CD4-positive, alpha-beta T cell treated with Interleukin-17A for 4 hours (primary cell): Measurements from ENCODE around the gene NLRP4.

Source experiments
- DNase-seq: peaks from one replicate; pipeline ENCODE4 v3.0.0-alpha.2; 2020; ENCODE audit warnings: mixed read lengths

Gene NLRP4, protein sequence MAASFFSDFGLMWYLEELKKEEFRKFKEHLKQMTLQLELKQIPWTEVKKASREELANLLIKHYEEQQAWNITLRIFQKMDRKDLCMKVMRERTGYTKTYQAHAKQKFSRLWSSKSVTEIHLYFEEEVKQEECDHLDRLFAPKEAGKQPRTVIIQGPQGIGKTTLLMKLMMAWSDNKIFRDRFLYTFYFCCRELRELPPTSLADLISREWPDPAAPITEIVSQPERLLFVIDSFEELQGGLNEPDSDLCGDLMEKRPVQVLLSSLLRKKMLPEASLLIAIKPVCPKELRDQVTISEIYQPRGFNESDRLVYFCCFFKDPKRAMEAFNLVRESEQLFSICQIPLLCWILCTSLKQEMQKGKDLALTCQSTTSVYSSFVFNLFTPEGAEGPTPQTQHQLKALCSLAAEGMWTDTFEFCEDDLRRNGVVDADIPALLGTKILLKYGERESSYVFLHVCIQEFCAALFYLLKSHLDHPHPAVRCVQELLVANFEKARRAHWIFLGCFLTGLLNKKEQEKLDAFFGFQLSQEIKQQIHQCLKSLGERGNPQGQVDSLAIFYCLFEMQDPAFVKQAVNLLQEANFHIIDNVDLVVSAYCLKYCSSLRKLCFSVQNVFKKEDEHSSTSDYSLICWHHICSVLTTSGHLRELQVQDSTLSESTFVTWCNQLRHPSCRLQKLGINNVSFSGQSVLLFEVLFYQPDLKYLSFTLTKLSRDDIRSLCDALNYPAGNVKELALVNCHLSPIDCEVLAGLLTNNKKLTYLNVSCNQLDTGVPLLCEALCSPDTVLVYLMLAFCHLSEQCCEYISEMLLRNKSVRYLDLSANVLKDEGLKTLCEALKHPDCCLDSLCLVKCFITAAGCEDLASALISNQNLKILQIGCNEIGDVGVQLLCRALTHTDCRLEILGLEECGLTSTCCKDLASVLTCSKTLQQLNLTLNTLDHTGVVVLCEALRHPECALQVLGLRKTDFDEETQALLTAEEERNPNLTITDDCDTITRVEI

DNA sequence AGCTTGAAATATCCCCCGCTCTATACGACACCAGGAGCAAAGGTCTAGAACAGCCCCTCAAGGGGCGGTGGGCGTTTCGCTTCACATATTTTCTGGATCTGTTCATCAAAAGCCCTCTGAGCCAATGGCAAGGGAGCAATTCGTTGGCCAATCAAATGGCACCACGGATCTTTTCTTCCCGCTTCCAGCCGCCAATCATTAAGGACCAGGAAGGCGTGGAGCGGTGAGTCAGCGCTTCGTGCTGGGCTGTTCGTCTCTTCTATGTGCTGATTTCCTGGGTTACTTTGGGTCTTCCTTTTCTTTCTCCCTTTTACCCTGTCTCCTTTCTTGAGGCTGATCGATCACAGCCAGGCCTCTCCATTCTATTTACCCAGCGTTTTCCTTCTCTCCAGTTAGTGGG lies at the start of gene NLRP4:
TSS of gene NLRP4 (plus strand) at position 201 of the 400 bp plus-strand sequence. CDS start 15,541 bp downstream, outside the sequence.
- DNase-seq = no peak

DNA sequence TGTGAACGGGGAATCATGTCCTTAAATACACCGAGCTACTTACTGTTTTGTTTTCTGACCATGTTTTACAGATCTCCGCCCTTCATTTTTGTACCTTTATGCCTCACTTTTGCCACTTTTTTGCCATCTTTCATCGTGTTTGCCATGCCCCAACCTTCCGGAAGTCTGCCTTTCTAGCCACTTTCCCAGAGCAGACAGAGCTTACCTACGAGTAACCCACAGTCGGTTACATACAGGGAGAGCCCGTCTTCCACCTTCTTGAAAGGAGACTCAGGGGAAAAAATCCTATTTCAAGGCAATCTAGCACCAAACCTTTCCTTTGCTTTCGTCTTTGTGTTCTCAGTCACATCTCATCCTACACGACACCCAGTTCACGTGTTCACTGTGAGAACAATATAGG lies 41.3 kb upstream of the NLRP4 start:
- no peak for DNase-seq

DNA sequence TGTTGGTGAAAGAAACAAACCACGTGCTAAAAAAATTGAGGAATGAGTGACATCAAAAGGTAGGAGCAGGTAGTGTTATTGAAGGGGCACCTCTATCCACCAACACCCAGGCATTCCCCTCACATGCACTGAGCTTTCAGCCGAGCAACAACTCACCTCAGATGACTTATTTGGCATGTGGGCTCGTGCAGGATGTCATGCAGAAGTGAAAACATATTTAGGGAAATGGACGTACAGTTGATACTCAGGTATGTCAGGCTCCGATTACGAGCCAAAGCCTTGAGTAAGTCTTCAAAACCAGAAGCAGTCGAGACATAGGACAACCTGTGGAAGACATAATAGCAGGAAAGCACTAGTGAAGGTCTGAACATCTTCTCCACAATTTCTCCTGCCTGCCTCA lies 34.9 kb upstream of the NLRP4 start:
- DNase-seq = no peak

DNA sequence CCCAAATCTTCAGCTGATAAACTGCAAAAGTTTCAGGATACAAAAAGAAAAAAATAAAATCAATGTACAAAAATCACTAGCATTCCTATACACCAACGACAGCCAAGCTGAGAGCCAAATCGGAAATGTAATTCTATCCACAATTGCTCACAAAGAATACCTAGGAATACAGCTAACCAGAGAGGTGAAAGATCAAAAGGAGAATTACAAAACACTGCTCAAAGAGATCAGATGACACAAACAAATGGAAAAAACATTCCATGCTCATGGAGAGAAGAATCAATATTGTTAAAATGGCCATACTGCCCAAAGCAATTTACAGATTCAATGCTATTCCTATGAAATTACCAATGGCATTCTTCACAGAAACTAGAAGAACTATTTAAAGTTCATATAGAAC lies 34.1 kb upstream of the NLRP4 start:
- DNase-seq = no peak

DNA sequence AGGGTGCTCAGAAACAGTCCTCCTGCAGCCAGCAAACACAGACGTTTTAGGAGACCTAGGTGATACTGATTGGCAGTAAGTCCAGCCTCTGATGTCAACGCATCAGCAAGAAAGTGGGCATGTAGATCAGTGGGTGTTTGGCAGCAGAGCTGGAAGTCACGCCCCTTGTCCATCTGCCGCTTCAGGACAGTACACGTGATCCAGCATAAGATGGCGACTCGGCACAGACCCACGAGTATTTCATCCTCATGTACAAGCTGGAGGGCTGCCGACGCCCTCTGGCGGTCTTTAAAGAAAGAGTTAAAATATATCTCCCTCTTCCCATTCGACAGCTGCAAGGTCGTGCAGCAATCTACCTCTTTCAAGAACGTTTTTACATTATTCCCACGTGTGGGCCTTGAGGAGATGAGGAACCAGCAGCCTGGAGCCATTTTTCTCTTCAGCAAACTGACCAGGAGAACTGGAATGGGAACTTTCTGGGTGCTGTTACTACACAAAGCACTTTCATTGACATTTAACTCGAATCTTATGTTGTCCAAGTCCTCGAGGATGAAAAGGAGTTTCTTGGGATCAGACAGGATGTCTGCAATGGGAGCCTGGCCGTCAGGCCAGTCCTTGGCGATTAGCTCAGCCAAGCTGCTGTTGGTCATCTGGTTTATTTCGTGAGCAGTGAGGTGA lies 26.8 kb upstream of the NLRP4 start:
- peak; percentile 3 for DNase-seq

DNA sequence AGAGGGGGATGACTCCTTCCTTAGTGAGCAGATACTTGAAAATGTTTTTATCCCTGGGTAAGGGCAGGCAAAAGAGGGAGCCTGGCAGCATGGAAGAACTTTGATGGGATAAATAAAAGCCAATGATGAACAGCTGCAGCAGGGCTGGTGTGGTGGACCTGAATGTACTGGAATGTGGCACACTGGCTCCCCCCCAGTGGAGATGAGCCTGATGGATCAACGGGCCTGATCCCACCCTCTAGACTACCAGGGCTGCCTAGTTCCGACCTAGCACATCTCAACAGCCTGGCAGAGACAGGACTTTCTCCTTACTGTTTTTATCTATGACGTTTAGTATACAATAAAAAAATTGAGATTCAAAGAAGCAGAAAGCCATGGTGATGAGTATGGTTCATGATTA lies 25.0 kb upstream of the NLRP4 start:
- DNase-seq = no peak

DNA sequence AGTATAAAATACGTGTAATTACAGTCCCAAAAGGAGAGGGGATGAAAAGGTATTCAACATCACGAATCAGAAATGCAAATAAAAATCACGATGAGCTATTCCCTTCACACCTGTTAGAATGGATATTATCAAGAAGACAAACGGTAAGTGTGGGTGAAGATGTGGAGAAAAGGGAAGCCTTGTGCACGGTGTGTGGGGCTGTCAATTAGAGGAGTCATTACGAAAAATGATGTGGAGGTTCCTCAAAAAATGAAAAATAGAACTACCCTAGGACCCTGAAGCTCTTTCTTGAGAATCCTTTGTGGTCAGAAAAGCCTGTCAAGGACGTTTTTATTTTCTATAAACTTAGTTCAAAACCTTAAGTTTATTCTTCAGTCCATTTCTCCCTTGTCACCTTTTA lies 23.9 kb upstream of the NLRP4 start:
- DNase-seq = no peak

DNA sequence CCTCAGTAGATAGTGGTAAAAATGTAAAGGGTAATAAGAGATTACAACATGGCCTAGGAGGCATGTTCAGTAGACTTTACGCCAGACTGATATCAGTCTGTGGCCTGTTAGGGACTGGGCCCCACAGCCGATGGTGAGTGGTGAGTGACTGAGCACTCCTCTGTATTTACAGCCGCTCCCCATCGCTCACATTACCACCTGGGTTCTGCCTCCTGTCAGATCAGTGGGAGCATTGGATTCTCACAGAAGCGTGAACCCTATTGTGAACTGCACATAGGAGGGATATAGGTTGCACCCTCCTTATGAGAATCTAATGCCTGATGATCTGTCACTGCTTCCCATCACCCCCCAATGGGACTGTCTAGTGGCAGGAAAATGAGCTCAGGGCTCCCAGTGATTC lies 22.4 kb upstream of the NLRP4 start:
- no peak for DNase-seq

DNA sequence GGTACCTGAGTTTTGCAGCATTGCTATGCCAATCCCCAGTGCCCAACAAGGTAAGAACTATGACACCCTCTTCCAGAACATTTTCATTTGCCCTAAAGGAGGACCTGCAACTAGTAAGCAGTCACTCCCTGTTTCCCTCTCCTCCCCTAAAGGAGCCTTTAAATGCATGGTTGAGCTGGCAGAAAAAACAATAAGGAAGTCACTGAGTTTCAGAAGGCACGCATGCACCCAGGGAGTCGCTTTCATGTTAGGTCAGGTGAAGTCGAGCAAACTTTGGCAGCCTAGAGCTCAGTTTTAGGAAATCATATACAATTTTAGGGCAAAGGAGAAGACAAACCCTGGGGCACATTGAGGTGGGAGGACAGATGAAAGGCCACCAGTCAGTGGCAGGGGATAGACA lies 16.3 kb upstream of the NLRP4 start:
- no peak for DNase-seq

DNA sequence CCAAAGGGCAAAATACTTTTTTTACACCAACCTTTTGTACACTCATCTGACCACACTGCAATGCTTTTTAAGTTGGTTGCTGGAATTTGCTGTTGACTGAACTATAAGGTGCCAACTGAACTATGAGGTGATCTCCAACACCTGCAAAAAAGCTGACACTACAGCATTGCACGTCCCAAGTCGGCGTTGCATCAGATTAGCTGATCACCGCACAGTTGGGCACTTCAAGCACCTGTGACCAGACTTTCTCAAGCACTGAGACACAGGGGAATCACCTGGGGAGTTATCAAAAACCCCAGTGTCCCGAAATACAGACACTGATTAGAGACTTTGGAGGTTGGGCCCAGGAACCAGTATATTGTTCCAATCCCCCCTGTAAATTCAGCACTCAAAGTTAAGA lies 5.7 kb upstream of the NLRP4 start:
- DNase-seq = no peak

DNA sequence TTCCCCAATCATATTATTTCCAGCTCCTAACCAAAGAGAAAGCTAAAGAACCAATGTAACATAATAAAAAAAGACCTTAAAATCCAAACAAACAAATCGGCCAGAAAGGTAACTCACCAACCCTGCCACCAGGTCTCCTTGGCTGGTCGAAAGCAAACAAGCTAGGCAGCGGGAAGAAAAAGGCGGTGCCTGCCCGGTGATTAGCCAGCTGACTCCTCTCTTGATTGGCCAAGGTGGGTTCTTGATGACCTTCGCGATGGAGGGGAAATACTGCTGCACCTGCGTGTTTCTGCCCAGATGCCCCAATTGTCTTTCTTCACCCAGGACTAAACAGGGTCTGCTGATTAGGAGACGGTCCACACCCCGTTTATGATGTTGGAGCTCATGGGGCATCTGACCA lies 4.5 kb upstream of the NLRP4 start, which contains the start of gene NLRP11:
TSS of gene NLRP11 (minus strand) at position 154 of the 400 bp plus-strand sequence. CDS start 13,825 bp downstream, outside the sequence.
- no peak for DNase-seq

DNA sequence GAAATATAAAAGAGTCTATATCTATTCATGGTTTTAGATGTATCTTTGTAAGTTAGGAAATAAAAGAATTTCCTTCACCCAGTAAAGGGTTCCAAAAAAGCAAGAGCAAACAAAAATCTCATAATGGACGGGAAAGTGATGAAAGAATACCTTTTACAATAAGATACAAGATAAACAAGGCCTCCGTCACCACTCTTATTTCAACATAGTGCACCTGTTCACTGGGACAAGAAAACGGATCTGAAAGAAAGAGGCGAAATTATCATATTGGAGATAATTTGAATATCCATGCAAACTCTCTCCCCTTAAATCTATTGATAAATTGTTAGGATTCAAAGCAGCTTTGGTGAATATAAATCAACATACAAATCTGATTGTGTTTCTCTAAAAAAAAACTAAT lies 3.7 kb upstream of the NLRP4 start:
- no peak for DNase-seq

DNA sequence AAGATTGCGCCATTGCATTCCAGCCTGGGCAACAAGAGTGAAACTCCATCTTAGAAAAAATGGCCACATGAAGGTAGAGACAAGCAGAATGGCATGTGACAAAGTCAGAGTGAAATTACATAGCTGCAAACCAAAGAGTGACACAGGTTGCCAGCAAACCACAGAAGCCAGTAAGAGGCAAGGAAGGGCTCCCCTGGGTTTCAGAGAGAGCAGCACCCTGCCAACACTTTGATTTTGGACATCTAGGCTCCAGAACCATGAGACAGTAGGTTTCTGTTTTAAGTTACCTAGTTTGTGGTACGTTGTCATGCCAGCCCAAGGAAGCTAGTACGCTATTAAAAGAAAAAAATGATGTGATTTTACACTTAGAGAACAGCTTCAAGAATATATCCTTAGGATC lies 1.9 kb downstream of the NLRP4 start:
- no peak for DNase-seq

DNA sequence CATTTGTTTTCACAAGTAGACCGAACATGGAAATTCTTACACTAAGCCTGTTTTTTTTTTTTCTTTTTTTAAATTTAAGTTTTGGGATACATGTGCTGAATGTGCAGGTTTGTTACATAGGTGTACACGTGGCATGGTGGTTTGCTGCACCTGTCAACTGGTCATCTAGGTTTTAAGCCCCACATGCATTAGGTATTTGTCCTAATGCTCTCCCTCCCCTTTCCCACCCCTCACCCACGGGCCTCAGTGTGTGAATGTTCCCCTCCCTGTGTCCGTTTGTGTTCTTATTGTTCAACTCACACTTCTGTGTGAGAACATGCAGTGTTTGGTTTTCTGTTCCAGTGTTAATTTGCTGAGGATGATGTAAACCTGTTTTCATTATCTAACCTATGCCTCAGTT lies 2.6 kb downstream of the NLRP4 start:
- no peak for DNase-seq

DNA sequence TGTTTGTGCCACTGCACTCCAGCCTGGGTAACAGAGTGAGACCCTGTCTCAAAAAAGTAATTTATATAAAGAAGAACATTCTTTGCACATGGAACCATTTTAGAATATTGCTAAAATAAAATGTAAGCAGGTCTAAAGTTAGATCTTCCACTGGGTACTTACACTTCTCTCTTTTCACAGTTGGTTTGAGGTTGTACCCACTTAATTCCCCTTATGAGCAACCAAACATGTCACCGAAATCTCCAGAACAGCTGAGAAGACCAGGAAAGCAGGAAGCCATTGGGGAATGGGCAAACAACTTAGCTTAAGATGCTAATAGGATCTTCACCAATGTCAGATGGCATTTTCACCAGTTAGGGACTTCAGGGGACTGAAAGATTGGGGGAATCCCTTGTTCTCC lies 18.8 kb downstream of the NLRP4 start:
- no peak for DNase-seq

DNA sequence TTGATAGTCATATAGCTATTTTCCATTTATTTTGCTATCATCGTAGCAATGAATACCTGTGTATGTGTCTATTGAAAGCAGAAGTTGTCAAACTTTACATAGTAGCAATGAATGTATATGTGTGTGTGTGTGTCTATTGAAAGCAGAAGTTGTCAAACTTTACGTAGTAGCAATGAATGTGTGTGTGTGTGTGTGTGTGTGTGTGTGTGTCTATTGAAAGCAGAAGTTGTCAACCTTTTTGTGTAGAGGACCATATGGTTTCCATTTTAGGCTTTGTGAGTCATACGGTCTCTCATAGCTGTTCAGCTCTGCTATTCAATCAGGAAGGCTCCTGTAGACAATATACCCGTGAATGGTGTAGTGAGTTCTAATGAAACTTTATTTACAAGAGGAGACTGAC lies 20.8 kb downstream of the NLRP4 start:
- DNase-seq = no peak

DNA sequence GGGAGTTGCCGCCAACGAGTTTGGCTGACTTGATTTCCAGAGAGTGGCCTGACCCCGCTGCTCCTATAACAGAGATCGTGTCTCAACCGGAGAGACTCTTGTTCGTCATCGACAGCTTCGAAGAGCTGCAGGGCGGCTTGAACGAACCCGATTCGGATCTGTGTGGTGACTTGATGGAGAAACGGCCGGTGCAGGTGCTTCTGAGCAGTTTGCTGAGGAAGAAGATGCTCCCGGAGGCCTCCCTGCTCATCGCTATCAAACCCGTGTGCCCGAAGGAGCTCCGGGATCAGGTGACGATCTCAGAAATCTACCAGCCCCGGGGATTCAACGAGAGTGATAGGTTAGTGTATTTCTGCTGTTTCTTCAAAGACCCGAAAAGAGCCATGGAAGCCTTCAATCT lies 21.6 kb downstream of the NLRP4 start:
- no peak for DNase-seq

DNA sequence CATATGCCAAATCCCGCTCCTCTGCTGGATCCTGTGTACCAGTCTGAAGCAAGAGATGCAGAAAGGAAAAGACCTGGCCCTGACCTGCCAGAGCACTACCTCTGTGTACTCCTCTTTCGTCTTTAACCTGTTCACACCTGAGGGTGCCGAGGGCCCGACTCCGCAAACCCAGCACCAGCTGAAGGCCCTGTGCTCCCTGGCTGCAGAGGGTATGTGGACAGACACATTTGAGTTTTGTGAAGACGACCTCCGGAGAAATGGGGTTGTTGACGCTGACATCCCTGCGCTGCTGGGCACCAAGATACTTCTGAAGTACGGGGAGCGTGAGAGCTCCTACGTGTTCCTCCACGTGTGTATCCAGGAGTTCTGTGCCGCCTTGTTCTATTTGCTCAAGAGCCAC lies 22.1 kb downstream of the NLRP4 start:
- no peak for DNase-seq

DNA sequence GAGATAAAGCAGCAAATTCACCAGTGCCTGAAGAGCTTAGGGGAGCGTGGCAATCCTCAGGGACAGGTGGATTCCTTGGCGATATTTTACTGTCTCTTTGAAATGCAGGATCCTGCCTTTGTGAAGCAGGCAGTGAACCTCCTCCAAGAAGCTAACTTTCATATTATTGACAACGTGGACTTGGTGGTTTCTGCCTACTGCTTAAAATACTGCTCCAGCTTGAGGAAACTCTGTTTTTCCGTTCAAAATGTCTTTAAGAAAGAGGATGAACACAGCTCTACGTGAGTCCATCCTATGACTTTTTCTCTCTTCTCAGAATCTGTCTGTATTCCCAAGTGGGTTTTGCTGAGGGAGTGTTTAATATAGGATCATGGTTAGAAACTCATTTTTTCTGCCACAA lies 22.6 kb downstream of the NLRP4 start:
- no peak for DNase-seq

DNA sequence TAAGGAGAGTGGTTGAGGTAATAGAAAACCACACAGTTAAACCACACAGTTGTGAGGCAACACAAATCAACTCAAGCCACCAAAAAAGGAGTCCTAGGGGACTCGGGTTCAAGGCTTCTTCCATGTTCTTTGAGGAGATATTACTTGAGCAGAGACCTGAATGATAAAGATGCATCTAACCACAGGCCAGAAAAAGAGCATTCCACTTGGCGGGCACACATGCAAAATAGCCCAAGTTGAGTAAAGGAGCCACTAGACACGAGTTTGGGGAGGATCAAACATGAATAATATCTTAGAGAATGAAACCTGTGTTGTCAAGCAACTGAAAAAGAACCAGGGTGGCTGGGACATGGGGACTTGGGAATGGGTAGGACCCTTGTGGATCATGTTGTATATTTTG lies 30.2 kb downstream of the NLRP4 start:
- no peak for DNase-seq

DNA sequence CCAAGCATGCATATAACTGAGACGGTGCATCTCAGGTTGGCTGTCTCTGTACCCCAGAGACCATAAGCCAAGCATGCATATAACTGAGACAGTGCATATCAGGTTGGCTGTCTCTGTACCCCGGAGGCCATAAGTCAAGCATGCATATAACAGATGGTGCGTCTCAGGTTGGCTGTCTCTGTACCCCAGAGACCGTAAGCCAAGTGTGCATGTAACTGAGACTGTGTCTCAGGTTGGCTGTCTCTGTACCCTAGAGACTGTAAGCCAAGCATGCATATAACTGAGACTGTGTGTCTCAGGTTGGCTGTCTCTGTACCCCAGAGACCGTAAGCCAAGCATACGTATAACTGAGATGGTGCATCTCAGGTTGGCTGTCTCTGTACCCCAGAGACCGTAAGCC lies 30.8 kb downstream of the NLRP4 start:
- no peak for DNase-seq

DNA sequence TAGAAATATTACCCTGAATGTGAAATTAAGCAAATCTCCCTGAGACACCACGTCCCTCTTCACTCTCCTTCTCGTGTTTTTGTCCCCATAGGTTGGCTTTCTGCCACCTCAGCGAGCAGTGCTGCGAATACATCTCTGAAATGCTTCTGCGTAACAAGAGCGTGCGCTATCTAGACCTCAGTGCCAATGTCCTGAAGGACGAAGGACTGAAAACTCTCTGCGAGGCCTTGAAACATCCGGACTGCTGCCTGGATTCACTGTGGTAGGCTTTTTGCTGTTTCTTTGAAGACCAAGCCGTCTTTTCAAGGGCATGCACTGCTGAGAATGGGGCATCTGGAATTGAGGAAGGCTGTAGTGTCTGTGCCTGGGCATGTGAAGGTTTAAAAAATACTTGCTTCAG lies 34.4 kb downstream of the NLRP4 start:
- no peak for DNase-seq

DNA sequence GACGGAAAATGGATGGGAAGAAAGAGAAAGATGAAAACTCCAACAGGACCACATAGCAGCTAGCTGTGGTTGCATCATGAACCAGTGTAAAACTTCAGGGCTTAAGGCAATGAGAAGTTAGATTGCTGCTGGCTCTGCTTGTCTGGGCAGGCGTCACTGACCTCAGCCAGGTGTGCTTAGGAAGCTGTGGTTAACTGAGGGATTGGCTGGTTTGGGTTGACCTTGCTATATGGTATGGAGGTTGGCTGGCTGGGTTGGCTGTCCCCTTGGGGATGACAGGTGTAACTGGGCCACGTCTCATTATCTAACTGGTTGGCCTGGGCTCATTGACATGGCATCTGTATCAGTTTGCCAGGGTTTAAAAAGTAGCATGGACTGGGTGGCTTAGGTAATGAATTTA lies 40.9 kb downstream of the NLRP4 start:
- DNase-seq = no peak
